ENCODE results near the gene OR52B2.

Gene OR52B2

DNA sequence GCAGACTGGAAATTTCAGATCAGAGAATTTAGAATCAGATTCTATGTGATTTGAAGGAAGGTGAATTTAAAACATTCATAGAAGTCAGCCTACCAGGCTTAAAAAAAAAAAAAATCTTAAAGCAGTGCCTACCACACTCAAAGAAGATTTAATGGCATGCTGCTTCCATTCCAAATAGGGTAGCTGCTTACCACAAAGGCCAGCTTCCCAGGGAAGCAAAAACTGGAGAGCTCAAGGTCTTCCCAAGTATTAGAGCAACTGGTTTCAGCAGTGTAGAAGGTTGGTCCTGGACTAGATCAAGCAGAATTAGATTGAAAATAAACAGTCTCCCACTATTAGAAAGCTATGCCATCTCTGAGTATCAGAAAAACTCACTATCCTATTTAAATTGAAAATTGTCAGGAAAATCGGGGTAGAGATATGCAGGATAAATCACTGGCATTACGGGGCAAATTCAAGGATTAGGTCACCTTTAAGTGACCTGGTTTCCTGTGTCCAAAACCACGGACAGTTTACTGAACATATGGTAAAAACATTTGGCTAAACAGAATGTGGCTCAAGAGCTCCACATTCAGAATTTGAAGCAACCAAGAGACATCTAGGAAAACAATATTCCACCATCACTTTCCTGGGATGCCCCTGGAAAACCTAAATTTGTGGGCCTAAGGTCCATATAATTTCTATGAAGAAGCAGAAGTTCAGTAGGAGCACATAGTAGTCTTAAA, 36.5 kb upstream of the OR52B2 start:
- TF ChIP-seq, protein P1, sequence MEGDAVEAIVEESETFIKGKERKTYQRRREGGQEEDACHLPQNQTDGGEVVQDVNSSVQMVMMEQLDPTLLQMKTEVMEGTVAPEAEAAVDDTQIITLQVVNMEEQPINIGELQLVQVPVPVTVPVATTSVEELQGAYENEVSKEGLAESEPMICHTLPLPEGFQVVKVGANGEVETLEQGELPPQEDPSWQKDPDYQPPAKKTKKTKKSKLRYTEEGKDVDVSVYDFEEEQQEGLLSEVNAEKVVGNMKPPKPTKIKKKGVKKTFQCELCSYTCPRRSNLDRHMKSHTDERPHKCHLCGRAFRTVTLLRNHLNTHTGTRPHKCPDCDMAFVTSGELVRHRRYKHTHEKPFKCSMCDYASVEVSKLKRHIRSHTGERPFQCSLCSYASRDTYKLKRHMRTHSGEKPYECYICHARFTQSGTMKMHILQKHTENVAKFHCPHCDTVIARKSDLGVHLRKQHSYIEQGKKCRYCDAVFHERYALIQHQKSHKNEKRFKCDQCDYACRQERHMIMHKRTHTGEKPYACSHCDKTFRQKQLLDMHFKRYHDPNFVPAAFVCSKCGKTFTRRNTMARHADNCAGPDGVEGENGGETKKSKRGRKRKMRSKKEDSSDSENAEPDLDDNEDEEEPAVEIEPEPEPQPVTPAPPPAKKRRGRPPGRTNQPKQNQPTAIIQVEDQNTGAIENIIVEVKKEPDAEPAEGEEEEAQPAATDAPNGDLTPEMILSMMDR (conservative IDR thresholded peaks at IDR 0.05; ENCODE audit: low read depth, low read length): no peak
- no peak overlapping the region for H3K4me3 ChIP-seq (ENCODE audit: low read depth, low read length)
- no peak for DNase-seq (ENCODE audit: low read depth)

DNA sequence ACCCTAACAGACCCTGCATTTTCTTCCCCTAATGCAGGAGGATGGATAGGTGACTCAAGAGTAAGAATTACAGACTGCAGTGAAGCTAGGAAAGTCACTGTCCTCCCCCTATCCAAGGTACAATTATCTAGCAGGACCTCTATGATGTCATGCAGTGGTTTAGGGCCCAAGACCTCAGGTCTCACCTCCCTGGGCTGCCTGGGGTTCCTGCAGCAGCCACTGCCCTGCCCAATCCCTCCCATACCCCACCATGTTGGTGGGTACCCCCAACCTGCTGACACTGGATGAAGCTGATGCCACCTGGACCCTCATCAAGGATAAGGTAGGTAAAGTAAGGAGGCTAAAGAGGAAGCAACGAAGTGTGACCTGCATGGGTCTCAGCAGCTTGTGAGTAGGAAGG, 35.2 kb upstream of the OR52B2 start, which contains the start of gene C11orf42:
Gene C11orf42, plus strand, starts transcription at position 192 of the 400 bp plus-strand sequence. Its CDS starts 59 bp downstream, at position 251.
- TF ChIP-seq, protein P1 (conservative IDR thresholded peaks at IDR 0.05; ENCODE audit: low read depth, low read length): no peak
- H3K4me3 ChIP-seq (ENCODE audit: low read depth, low read length): no peak within 1 kb of the TSS

DNA sequence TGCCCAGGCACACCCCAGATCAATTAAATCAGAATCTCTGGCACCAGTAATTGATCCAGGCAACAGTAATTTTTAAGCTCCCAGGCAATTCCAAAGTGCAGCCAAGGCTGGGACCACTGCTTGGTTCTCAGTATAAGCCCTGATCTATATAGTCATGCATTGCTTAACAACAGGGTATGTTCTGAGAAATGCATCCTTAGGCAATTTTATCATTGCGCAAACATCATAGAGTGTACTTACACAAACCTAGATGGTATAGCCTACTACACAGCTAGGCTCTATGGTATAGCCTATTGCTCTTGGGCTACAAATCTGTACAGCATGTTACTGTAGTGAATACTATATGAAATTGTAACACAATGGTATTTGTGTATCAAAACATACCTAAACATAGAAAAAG, 34.6 kb upstream of the OR52B2 start:
- TF ChIP-seq, protein P1 (conservative IDR thresholded peaks at IDR 0.05; ENCODE audit: low read depth, low read length): no peak
- H3K4me3 ChIP-seq (ENCODE audit: low read depth, low read length): no peak overlapping the region
- peak; percentile 14 for DNase-seq (ENCODE audit: low read depth)

More for the DNA sequence above, 35.2 kb upstream of the OR52B2 start, which contains the start of gene C11orf42:
- no peak for DNase-seq (ENCODE audit: low read depth)

DNA sequence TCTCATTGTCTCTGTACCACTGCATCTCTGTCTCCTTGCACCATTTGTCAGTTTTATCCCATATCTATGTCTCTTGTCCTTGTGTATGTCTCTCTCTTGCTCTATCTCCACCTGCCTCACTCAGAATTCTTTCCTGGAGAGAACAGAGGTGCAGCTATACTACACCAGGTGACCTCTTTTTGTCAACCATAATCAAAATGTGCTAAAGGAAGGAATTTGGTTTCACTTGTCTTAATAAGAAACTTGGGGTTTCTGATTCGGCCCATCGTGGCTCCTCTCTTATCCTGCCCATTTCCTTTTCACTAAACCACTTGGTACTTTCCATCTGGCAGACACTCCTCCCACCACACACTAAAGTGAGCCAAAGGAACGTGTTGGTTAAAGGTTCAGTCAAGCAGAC, 33.2 kb upstream of the OR52B2 start:
- H3K4me3 ChIP-seq (ENCODE audit: low read depth, low read length): no peak overlapping the region
- DNase-seq (ENCODE audit: low read depth): no peak
- TF ChIP-seq, protein P1 (conservative IDR thresholded peaks at IDR 0.05; ENCODE audit: low read depth, low read length): no peak

DNA sequence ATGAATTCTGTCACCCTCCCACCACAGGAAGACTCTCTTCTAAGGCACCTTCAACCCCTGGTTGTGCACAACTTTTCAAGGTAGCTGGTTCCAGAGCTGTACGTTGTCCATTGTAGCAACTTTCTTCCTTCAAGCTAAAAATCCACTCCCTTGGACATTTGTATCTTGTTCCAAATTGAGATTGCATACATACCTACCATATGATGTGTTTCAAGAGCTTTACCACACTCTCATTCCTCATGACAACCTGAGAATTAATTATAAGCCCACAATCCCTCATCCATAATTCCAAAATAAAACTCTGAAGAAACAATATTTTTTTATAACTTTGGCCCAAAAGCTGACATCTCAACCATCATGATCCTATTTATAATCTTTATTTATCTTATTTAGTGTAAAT, 31.9 kb upstream of the OR52B2 start:
- H3K4me3 ChIP-seq (ENCODE audit: low read depth, low read length): no peak overlapping the region
- DNase-seq (ENCODE audit: low read depth): no peak
- TF ChIP-seq, protein P1 (conservative IDR thresholded peaks at IDR 0.05; ENCODE audit: low read depth, low read length): no peak

DNA sequence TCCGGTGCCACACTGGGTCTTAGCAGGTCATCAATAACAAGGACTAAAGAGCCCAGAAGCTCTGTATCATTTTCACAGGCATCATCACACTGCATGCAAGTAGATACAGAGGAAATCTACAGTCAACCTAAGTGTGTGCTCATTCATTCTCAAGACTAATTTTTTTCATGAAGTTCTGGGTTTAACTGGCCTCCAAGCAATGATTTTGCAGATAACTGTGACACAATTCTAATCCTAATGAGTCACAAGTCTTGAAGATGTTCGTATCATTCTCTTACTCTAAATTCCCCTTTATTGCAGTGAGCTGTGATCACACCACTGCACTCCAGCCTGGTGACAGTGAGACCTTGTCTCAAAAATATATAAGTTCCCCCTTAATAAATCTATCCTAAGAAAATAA, 31.4 kb upstream of the OR52B2 start:
- TF ChIP-seq, protein P1 (conservative IDR thresholded peaks at IDR 0.05; ENCODE audit: low read depth, low read length): no peak
- DNase-seq (ENCODE audit: low read depth): peak; percentile 15
- H3K4me3 ChIP-seq (ENCODE audit: low read depth, low read length): no peak overlapping the region

DNA sequence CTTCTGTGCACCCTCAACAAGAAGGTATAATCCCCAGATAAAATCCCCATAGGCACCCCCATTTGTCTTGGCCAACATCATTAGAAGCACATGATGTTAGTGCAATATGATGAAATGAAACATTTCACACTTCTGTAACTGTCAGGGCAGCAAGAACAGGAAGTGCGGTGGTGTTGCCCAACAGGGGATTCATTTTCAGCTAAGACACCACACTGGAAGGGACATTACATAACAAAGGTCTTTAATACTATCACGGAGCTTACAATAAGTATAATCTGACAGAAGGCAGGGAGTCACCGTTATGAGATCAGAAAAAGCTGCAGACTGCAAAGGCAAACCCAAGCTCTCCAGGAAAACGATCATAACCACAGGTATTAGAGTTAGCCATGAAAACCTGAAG, 30.8 kb upstream of the OR52B2 start:
- H3K4me3 ChIP-seq (ENCODE audit: low read depth, low read length): no peak overlapping the region
- DNase-seq (ENCODE audit: low read depth): peak; percentile 34
- TF ChIP-seq, protein P1 (conservative IDR thresholded peaks at IDR 0.05; ENCODE audit: low read depth, low read length): no peak
